ENCODE data around the gene C14orf180. TPM values are rescaled to one million over a fixed set of nuclear protein-coding genes. Genes with fewer than 3 reads are reported as not detected.

Gene C14orf180
- total and polyA plus RNA-seq, 3 donors from 2014 or later: 0.16 to 0.86 TPM; not detected in 1

DNA sequence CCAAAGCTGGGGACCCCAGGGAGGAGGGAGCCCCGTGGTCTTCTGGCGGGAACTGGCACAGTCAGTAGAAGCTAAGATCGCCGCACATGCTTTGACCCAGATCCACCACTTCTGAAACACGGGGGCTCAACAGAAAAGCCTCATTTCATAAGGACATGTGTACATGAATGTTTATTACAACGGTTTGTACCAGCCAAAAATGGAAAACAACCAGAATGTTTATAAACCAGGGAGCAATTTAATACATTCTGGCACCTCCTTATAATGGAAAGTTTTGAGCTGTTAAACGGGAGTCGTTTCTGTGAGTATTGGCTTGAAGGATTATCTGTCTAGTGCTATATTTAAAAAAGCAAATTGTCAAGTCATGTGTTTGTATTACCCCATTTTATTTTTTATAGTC lies 32.3 kb downstream of the C14orf180 start:
- Histone ChIP-seq H3K36me3 (ENCODE audit: low read depth, missing control alignments) (no peaks in the 10 kb centered on the region), H3K4me1 (no peaks in the 10 kb centered on the region), H3K27ac (no peak overlapping the region), H3K27me3 (no peaks in the 10 kb centered on the region), H3K4me3 (no peak overlapping the region), H3K9me3 (no peaks in the 10 kb centered on the region)
- DNase-seq: no peak
- no peak for TF ChIP-seq POLR2A (IDR thresholded peaks at IDR 0.05)
- TF ChIP-seq, protein P1, sequence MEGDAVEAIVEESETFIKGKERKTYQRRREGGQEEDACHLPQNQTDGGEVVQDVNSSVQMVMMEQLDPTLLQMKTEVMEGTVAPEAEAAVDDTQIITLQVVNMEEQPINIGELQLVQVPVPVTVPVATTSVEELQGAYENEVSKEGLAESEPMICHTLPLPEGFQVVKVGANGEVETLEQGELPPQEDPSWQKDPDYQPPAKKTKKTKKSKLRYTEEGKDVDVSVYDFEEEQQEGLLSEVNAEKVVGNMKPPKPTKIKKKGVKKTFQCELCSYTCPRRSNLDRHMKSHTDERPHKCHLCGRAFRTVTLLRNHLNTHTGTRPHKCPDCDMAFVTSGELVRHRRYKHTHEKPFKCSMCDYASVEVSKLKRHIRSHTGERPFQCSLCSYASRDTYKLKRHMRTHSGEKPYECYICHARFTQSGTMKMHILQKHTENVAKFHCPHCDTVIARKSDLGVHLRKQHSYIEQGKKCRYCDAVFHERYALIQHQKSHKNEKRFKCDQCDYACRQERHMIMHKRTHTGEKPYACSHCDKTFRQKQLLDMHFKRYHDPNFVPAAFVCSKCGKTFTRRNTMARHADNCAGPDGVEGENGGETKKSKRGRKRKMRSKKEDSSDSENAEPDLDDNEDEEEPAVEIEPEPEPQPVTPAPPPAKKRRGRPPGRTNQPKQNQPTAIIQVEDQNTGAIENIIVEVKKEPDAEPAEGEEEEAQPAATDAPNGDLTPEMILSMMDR (IDR thresholded peaks at IDR 0.05): no peak
- intact Hi-C loops (cut with DNase I; ENCODE audit: low total_unique reads): no loop called here
- WGBS, 2 donors: 67% methylated on average over 8 of the region's 8 CpGs

- H3K27me3 ChIP-seq: no peaks in the 10 kb centered on the region
- no peaks in the 10 kb centered on the region for H3K9me3 ChIP-seq
- WGBS, 2 donors: 63 to 66% methylated on average over 4 of the region's 4 CpGs
- DNase-seq: no peak
- no peaks in the 10 kb centered on the region for H3K4me1 ChIP-seq
- TF ChIP-seq POLR2A (IDR thresholded peaks at IDR 0.05): no peak
- TF ChIP-seq, protein P1 (IDR thresholded peaks at IDR 0.05): no peak
- no peaks in the 10 kb centered on the region for H3K36me3 ChIP-seq (ENCODE audit: low read depth, missing control alignments)
- intact Hi-C loops (cut with DNase I; ENCODE audit: low total_unique reads): no loop called here
- H3K4me3 ChIP-seq: no peak overlapping the region
- no peak overlapping the region for H3K27ac ChIP-seq
These were observed 34.7 kb downstream of the C14orf180 start for GRCh38 chr14:104614126-104614812.

- DNase-seq: no peak
- TF ChIP-seq, protein P1 (IDR thresholded peaks at IDR 0.05): no peak
- no peak for TF ChIP-seq POLR2A (IDR thresholded peaks at IDR 0.05)
- no peaks in the 10 kb centered on the region for H3K36me3 ChIP-seq (ENCODE audit: low read depth, missing control alignments)
- no peaks in the 10 kb centered on the region for H3K27me3 ChIP-seq
- no peaks in the 10 kb centered on the region for H3K4me1 ChIP-seq
- no peak overlapping the region for H3K27ac ChIP-seq
- 72 to 83% methylated on average over 4 of the region's 5 CpGs for WGBS, 2 donors
- intact Hi-C loops (cut with DNase I; ENCODE audit: low total_unique reads): no loop called here
- H3K4me3 ChIP-seq: no peak overlapping the region
- no peaks in the 10 kb centered on the region for H3K9me3 ChIP-seq
These were observed 45.4 kb downstream of the C14orf180 start for GRCh38 chr14:104624939-104625338.

DNA sequence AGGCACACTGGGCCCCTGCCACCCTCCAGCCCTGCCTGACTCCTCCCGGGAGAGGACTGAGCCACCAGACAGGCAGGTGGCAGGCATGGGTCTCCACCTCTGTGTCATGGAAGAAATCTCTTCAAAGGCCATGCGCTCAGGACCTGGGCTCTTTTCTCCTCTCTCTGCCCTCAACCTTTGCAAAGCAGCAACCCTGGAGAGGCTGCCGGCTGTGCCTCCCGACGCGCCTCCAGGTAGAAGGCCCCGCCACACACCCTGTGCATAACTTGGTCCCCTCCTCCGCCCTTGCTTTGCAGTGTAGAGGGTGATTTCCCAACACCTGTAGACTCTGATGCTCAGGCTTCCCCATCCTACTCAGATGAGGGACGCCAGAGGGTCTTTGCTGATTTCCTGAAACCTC lies 53.2 kb downstream of the C14orf180 start:
- H3K4me3 ChIP-seq: no peak overlapping the region
- WGBS, 2 donors: 72 to 86% methylated on average over 8 to 9 of the region's 9 CpGs
- TF ChIP-seq, protein P1 (IDR thresholded peaks at IDR 0.05): no peak
- no peak for TF ChIP-seq POLR2A (IDR thresholded peaks at IDR 0.05)
- no peaks in the 10 kb centered on the region for H3K27me3 ChIP-seq
- H3K36me3 ChIP-seq (ENCODE audit: low read depth, missing control alignments): no peaks in the 10 kb centered on the region
- H3K27ac ChIP-seq: no peak overlapping the region
- H3K9me3 ChIP-seq: no peaks in the 10 kb centered on the region
- intact Hi-C loops (cut with DNase I; ENCODE audit: low total_unique reads): loop anchor here (10.0 kb wide), 1 partner anchor 488 kb away; no protein-coding TSS in a partner anchor
- no peak for DNase-seq
- H3K4me1 ChIP-seq: no peaks in the 10 kb centered on the region
